GM12892 (cell line): ENCODE data around the gene SETX.

Source experiments
- POLR2A ChIP-seq: IDR thresholded peaks from 2 replicates; pipeline ENCODE4 v1.6.1; 2011; ENCODE audit warnings: low read depth, low read length, control low read depth
- POLR2AphosphoS5 ChIP-seq: IDR thresholded peaks from 2 replicates; pipeline ENCODE4 v1.6.1; 2011; ENCODE audit warnings: low read depth, low read length, control low read depth
- TAF1 ChIP-seq: IDR thresholded peaks from 2 replicates; pipeline ENCODE4 v1.6.1; 2011; ENCODE audit warnings: low read depth, mild to moderate bottlenecking, control low read depth, low read length, borderline replicate concordance

GRCh38 chr9:132312873-132313272, 41.9 kb downstream of the SETX start:
- TF ChIP-seq POLR2A (no peak), TAF1 (no peak), POLR2AphosphoS5 (no peak)
